HCT116 (cell line): ENCODE measurements around the gene OASL. TPM values are rescaled to one million over a fixed set of nuclear protein-coding genes. Genes with fewer than 3 reads are reported as not detected.

ENCODE experiments used
- ATAC-seq: fragments of 200-7000 bp; cut with Tn5 transposase; 2 replicates; pipeline ENCODE4 v1.9.1; 2020; ENCODE audit warnings: mild to moderate bottlenecking, moderate library complexity
- BruUV-seq: library from RNA; stranded (reverse); fragments of 400-500 nt; replicated peaks from 2 replicates; lab custom pipeline; 2021; lab: Mats Ljungman, UMichigan
- CTCF ChIA-PET: fragments of 300-600 bp; sonication (Branson Sonifier 250); formaldehyde crosslinking; loops from one replicate; lab custom pipeline; 2021; ENCODE audit warnings: antibody characterized with exemption; lab: Charles Lee
- POLR2A ChIA-PET: fragments of 300-600, 350-600 bp; sonication (Branson Sonifier 250); formaldehyde crosslinking; loops from one replicate; lab custom pipeline; 2021; ENCODE audit warnings: antibody characterized with exemption; lab: Charles Lee
- RAD21 ChIA-PET, 2 experiments: fragments of 300-600 bp; sonication (Branson Sonifier 250); formaldehyde crosslinking; loops; one replicate each; lab custom pipeline; 2023; ENCODE audit warnings: low total read pairs in 2 of 2; ENCODE audit not compliant: uncharacterized antibody in 2 of 2, unreplicated experiment in 2 of 2, low non-redundant PET in 1 of 2; lab: Charles Lee
- DNase-seq: peaks from one replicate; pipeline ENCODE4 v3.0.0-alpha.2; 2010; ENCODE audit warnings: low read depth, low spot score
- H2AFZ ChIP-seq: fragments of 200-600 bp; shearing (Covaris generic), sonication (generic); 2 replicates; pipeline ENCODE4 v1.6.1; 2017; ENCODE audit warnings: low read depth, mixed run types, mixed read lengths, antibody characterized with exemption, low read length; ENCODE audit not compliant: poor library complexity, severe bottlenecking
- H3K27ac ChIP-seq: 2 replicates; pipeline ENCODE4 v1.5.1; 2012; ENCODE audit warnings: low read depth, low read length
- H3K27me3 ChIP-seq: fragments of 200-600 bp; sonication (generic); 2 replicates; pipeline ENCODE4 v1.6.1; 2016; ENCODE audit warnings: mixed run types, low read length, mixed read lengths; ENCODE audit not compliant: insufficient read depth
- H3K36me3 ChIP-seq, 2 experiments: fragments of 200-500 bp in 1 of 2; fragments of 200-600 bp in 1 of 2; sonication (Bioruptor generic) in 1 of 2; sonication (generic) in 1 of 2; 2 replicates each; pipeline versions ENCODE4 v1.5.1 to v1.6.1; 2014 to 2016; ENCODE audit warnings: low read length in 2 of 2, inconsistent platforms in 1 of 2, mixed read lengths in 1 of 2, mixed run types in 1 of 2; ENCODE audit not compliant: insufficient read depth in 2 of 2, control insufficient read depth in 1 of 2
- H3K4me1 ChIP-seq, 2 experiments: fragments of 200-600 bp in 1 of 2; sonication (generic) in 1 of 2; 2 replicates each; pipeline versions ENCODE4 v1.5.1 to v1.6.1; 2012 to 2017; ENCODE audit warnings: low read length in 2 of 2, inconsistent platforms in 1 of 2, mild to moderate bottlenecking in 1 of 2, mixed read lengths in 1 of 2, mixed run types in 1 of 2, moderate library complexity in 1 of 2; ENCODE audit not compliant: insufficient read depth in 2 of 2, control insufficient read depth in 1 of 2
- H3K4me2 ChIP-seq: fragments of 200-600 bp; sonication (generic); 2 replicates; pipeline ENCODE4 v1.6.1; 2017; ENCODE audit warnings: mixed run types, low read length, mixed read lengths
- H3K4me3 ChIP-seq, 2 experiments: fragments of 200-600 bp in 1 of 2; sonication (generic) in 1 of 2; replicated peaks in 1 of 2; 2 replicates each; pipeline ENCODE4 v1.5.1; 2011 to 2016; ENCODE audit warnings: low read length in 2 of 2, control low read depth in 1 of 2, low read depth in 1 of 2, mild to moderate bottlenecking in 1 of 2, mixed read lengths in 1 of 2, mixed run types in 1 of 2
- H3K79me2 ChIP-seq: fragments of 200-600 bp; sonication (generic); 2 replicates; pipeline ENCODE4 v1.6.1; 2017; ENCODE audit warnings: mild to moderate bottlenecking, mixed run types, low read length, moderate library complexity, mixed read lengths; ENCODE audit not compliant: insufficient read depth
- H3K9ac ChIP-seq: fragments of 200-600 bp; sonication (generic); 2 replicates; pipeline ENCODE4 v1.6.1; 2016; ENCODE audit warnings: low read length, mixed read lengths
- H3K9me2 ChIP-seq: fragments of 200-600 bp; sonication (generic), shearing (Covaris generic); 2 replicates; pipeline ENCODE4 v1.6.1; 2017; ENCODE audit warnings: mixed run types, mild to moderate bottlenecking, moderate library complexity; ENCODE audit not compliant: insufficient read depth
- H3K9me3 ChIP-seq, 2 experiments: fragments of 200-500 bp in 1 of 2; fragments of 200-600 bp in 1 of 2; sonication (Bioruptor generic) in 1 of 2; sonication (generic) in 1 of 2; 2 replicates each; pipeline ENCODE4 v1.6.1; 2014 to 2017; ENCODE audit warnings: low read length in 2 of 2, mixed read lengths in 2 of 2, inconsistent platforms in 1 of 2, low read depth in 1 of 2, mild to moderate bottlenecking in 1 of 2, mixed run types in 1 of 2, moderate library complexity in 1 of 2; ENCODE audit not compliant: control insufficient read depth in 1 of 2, insufficient read depth in 1 of 2
- H4K20me1 ChIP-seq: fragments of 200-600 bp; sonication (generic), shearing (Covaris generic); 2 replicates; pipeline ENCODE4 v1.6.1; 2017; ENCODE audit warnings: mixed run types, mild to moderate bottlenecking, moderate library complexity; ENCODE audit not compliant: insufficient read depth
- CBX3 ChIP-seq: IDR thresholded peaks from 2 replicates; pipeline ENCODE4 v1.6.1; 2012; ENCODE audit warnings: low read depth
- CEBPB ChIP-seq: IDR thresholded peaks from 2 replicates; pipeline ENCODE4 v1.6.1; 2012; ENCODE audit warnings: low read depth
- ELF1 ChIP-seq: IDR thresholded peaks from 2 replicates; pipeline ENCODE4 v1.6.1; 2012; ENCODE audit warnings: low read depth, borderline replicate concordance
- EZH2 ChIP-seq: fragments of 200-600 bp; sonication (generic); IDR thresholded peaks from 2 replicates; pipeline ENCODE4 v1.6.1; 2017; ENCODE audit warnings: antibody characterized with exemption, mixed run types
- EZH2phosphoT487 ChIP-seq: fragments of 200-600 bp; IDR thresholded peaks from 2 replicates; pipeline ENCODE4 v1.6.1; 2018; ENCODE audit warnings: antibody characterized with exemption, borderline replicate concordance
- JUND ChIP-seq: IDR thresholded peaks from 2 replicates; pipeline ENCODE4 v1.6.1; 2012
- POLR2A ChIP-seq: IDR thresholded peaks from 2 replicates; pipeline ENCODE4 v1.7.0; 2011; ENCODE audit warnings: borderline replicate concordance; ENCODE audit not compliant: insufficient read depth, insufficient read length; ENCODE audit errors: extremely low read depth
- POLR2AphosphoS5 ChIP-seq: IDR thresholded peaks from 2 replicates; pipeline ENCODE4 v1.6.1; 2011; ENCODE audit warnings: mild to moderate bottlenecking, low read depth, low read length, moderate library complexity
- SIN3A ChIP-seq: IDR thresholded peaks from 2 replicates; pipeline ENCODE4 v1.6.1; 2012; ENCODE audit warnings: low read depth
- SP1 ChIP-seq: IDR thresholded peaks from 2 replicates; pipeline ENCODE4 v1.6.1; 2012; ENCODE audit warnings: low read depth
- SRF ChIP-seq: IDR thresholded peaks from 2 replicates; pipeline ENCODE4 v1.6.1; 2012; ENCODE audit warnings: low read depth
- TCF7L2 ChIP-seq: IDR thresholded peaks from 2 replicates; pipeline ENCODE4 v1.7.0; 2011; ENCODE audit warnings: borderline replicate concordance, inconsistent platforms; ENCODE audit not compliant: insufficient read depth, insufficient read length; ENCODE audit errors: extremely low read depth
- YY1 ChIP-seq: IDR thresholded peaks from 2 replicates; pipeline ENCODE4 v1.6.1; 2011; ENCODE audit warnings: low read length, low read depth, moderate library complexity, mild to moderate bottlenecking; ENCODE audit not compliant: insufficient replicate concordance; ENCODE audit errors: extremely low read depth
- ZFX ChIP-seq: fragments of 450-650 bp; IDR thresholded peaks from 2 replicates; pipeline ENCODE4 v1.6.1; 2017
- ZNF274 ChIP-seq: fragments of 200-500 bp; sonication (Bioruptor generic); IDR thresholded peaks from 2 replicates; pipeline ENCODE4 v1.6.1; 2014; ENCODE audit warnings: mild to moderate bottlenecking, low read depth, low read length, inconsistent platforms
- intact Hi-C: fragments of 100-400 bp; cut with micrococcal nuclease; formaldehyde crosslinking; loops from 2 replicates; pipeline ENCODE4 v1.10.0; 2022
- total RNA-seq: library from RNA; stranded (reverse); gene quantifications from one replicate; pipeline ENCODE4 v1.2.1, GENCODE V29; 2021; ENCODE audit not compliant: unreplicated experiment
- TF ChIP-seq, protein P1 (sequence below): IDR thresholded peaks from 2 replicates; pipeline ENCODE4 v1.6.1; 2011; ENCODE audit warnings: mild to moderate bottlenecking, low read length, moderate library complexity; ENCODE audit not compliant: insufficient replicate concordance; ENCODE audit errors: extremely low read depth
- TF ChIP-seq, protein P2 (sequence below): IDR thresholded peaks from 2 replicates; pipeline ENCODE4 v1.6.1; 2012
- TF ChIP-seq, protein P3 (sequence below): IDR thresholded peaks from 2 replicates; pipeline ENCODE4 v1.6.1; 2012; ENCODE audit warnings: low read depth
- TF ChIP-seq, protein P4 (sequence below), 3 experiments: fragments of 200-600 bp in 1 of 3; sonication (generic) in 1 of 3; IDR thresholded peaks in 2 of 3; conservative IDR thresholded peaks in 1 of 3; 2 replicates each; pipeline ENCODE4 v1.5.1; 2012 to 2017; ENCODE audit warnings: low read depth in 2 of 3, low read length in 2 of 3, antibody characterized with exemption in 1 of 3, borderline replicate concordance in 1 of 3, control low read depth in 1 of 3, mild to moderate bottlenecking in 1 of 3, mixed read lengths in 1 of 3, mixed run types in 1 of 3, moderate library complexity in 1 of 3; ENCODE audit not compliant: insufficient read depth in 1 of 3

Gene OASL
- total RNA-seq, 1 experiment from 2014 or later: 4.1 TPM

DNA sequence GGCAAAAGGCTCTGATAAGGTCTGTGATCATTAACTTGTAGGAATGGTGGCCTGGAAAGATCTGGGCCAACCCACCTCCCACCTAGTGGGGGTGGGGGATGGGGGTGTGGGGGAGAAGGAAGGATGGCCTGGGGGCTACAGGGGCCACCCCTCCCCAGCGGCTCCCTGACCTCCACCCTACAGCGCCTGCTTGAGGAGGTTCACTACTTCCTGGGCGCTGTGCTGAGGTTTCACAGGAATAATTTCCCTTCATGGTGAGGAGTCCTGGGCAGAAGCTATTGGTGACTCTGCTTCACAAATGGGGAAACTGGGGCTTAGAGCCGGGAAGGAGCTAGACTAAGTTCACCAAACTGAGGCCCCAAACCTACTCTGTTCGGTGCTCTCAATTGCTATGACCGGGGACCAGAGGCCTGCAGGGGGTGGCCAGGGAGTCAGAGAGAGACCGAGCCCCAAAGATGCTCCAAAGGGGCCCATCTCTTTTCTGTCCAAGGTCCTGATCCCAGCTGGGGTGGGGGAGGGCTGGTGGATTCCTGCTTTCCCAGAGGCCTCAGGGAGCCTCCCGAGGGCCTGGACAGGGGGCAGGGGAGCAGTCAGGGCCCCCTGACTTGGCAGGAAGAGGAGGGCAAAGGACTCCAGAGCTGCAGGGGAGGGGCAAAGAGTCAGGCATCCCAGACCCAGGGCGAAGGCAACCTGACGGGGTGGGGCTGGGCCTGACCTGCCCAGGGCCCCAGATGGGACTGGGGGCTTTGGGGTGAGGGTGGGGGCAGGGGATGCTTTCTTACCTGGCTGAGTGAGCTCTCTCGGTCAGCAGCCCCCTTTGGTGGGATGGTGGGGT is 59.0 kb downstream of the OASL start:
- H3K4me1 ChIP-seq: peaks cover 0 to 6% of the 10 kb centered on the region in 2 experiments; a peak in 2 of 4 replicates
- no peak overlapping the region for H3K4me2 ChIP-seq
- no peaks in the 10 kb centered on the region for H3K9me2 ChIP-seq
- no peaks in the 10 kb centered on the region for H3K79me2 ChIP-seq
- intact Hi-C loops: no loop called here
- no peak overlapping the region for H3K9ac ChIP-seq
- TF ChIP-seq, protein P1, sequence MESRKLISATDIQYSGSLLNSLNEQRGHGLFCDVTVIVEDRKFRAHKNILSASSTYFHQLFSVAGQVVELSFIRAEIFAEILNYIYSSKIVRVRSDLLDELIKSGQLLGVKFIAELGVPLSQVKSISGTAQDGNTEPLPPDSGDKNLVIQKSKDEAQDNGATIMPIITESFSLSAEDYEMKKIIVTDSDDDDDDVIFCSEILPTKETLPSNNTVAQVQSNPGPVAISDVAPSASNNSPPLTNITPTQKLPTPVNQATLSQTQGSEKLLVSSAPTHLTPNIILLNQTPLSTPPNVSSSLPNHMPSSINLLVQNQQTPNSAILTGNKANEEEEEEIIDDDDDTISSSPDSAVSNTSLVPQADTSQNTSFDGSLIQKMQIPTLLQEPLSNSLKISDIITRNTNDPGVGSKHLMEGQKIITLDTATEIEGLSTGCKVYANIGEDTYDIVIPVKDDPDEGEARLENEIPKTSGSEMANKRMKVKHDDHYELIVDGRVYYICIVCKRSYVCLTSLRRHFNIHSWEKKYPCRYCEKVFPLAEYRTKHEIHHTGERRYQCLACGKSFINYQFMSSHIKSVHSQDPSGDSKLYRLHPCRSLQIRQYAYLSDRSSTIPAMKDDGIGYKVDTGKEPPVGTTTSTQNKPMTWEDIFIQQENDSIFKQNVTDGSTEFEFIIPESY: no peak
- TF ChIP-seq EZH2 (no peak), ELF1 (no peak), JUND (no peak), CBX3 (no peak), EZH2phosphoT487 (no peak), POLR2A (no peak), POLR2AphosphoS5 (no peak), SRF (no peak), SP1 (no peak), ZNF274 (no peak), SIN3A (no peak), ZFX (no peak), CEBPB (no peak), TCF7L2 (no peak), YY1 (no peak)
- TF ChIP-seq, protein P2, sequence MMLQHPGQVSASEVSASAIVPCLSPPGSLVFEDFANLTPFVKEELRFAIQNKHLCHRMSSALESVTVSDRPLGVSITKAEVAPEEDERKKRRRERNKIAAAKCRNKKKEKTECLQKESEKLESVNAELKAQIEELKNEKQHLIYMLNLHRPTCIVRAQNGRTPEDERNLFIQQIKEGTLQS: no peak
- TF ChIP-seq, protein P3, sequence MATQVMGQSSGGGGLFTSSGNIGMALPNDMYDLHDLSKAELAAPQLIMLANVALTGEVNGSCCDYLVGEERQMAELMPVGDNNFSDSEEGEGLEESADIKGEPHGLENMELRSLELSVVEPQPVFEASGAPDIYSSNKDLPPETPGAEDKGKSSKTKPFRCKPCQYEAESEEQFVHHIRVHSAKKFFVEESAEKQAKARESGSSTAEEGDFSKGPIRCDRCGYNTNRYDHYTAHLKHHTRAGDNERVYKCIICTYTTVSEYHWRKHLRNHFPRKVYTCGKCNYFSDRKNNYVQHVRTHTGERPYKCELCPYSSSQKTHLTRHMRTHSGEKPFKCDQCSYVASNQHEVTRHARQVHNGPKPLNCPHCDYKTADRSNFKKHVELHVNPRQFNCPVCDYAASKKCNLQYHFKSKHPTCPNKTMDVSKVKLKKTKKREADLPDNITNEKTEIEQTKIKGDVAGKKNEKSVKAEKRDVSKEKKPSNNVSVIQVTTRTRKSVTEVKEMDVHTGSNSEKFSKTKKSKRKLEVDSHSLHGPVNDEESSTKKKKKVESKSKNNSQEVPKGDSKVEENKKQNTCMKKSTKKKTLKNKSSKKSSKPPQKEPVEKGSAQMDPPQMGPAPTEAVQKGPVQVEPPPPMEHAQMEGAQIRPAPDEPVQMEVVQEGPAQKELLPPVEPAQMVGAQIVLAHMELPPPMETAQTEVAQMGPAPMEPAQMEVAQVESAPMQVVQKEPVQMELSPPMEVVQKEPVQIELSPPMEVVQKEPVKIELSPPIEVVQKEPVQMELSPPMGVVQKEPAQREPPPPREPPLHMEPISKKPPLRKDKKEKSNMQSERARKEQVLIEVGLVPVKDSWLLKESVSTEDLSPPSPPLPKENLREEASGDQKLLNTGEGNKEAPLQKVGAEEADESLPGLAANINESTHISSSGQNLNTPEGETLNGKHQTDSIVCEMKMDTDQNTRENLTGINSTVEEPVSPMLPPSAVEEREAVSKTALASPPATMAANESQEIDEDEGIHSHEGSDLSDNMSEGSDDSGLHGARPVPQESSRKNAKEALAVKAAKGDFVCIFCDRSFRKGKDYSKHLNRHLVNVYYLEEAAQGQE: no peak; the same call in 1 of the 2 replicates
- TF ChIP-seq, protein P4, sequence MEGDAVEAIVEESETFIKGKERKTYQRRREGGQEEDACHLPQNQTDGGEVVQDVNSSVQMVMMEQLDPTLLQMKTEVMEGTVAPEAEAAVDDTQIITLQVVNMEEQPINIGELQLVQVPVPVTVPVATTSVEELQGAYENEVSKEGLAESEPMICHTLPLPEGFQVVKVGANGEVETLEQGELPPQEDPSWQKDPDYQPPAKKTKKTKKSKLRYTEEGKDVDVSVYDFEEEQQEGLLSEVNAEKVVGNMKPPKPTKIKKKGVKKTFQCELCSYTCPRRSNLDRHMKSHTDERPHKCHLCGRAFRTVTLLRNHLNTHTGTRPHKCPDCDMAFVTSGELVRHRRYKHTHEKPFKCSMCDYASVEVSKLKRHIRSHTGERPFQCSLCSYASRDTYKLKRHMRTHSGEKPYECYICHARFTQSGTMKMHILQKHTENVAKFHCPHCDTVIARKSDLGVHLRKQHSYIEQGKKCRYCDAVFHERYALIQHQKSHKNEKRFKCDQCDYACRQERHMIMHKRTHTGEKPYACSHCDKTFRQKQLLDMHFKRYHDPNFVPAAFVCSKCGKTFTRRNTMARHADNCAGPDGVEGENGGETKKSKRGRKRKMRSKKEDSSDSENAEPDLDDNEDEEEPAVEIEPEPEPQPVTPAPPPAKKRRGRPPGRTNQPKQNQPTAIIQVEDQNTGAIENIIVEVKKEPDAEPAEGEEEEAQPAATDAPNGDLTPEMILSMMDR (IDR thresholded peaks at IDR 0.05 in 2 of 3, conservative IDR thresholded peaks at IDR 0.05 in 1 of 3; ENCODE audit: borderline replicate concordance in 1 of 3, insufficient read depth in 1 of 3, low read depth in 2 of 3, low read length in 2 of 3): no peak
- no peak overlapping the region for H3K4me3 ChIP-seq
- ChIA-PET CTCF (no interaction called here), POLR2A (no interaction called here), RAD21 (no interaction called here)
- no peaks in the 10 kb centered on the region for H4K20me1 ChIP-seq
- no peak overlapping the region for H2AFZ ChIP-seq
- ATAC-seq: no peak
- no peaks in the 10 kb centered on the region for H3K9me3 ChIP-seq
- H3K36me3 ChIP-seq: no peaks in the 10 kb centered on the region
- H3K27ac ChIP-seq: no peak overlapping the region
- H3K27me3 ChIP-seq: no peaks in the 10 kb centered on the region
- DNase-seq: no peak
- BruUV-seq: no TSS peak
